Fibroblast of lung (primary cell): Measurements from ENCODE around the gene LDLRAD4. TPM values are rescaled to one million over a fixed set of nuclear protein-coding genes. Genes with fewer than 3 reads are reported as not detected.

Source experiments
- DNase-seq, 2 donors: peaks; one replicate each; pipeline versions ENCODE4 v3.0.0 to v3.0.0-alpha.2; 2010; ENCODE audit warnings: low read depth in 2 of 2
- H2AFZ ChIP-seq: 2 replicates; pipeline ENCODE4 v1.5.1; 2012; ENCODE audit warnings: low read length, control low read depth, inconsistent platforms
- H3K27ac ChIP-seq: 2 replicates; pipeline ENCODE4 v1.5.1; 2011; ENCODE audit warnings: low read length, control low read depth; ENCODE audit not compliant: insufficient read depth
- H3K27me3 ChIP-seq: 2 replicates; pipeline ENCODE4 v1.5.1; 2011; ENCODE audit warnings: mild to moderate bottlenecking, low read length; ENCODE audit not compliant: control insufficient read depth, insufficient read depth
- H3K36me3 ChIP-seq: 2 replicates; pipeline ENCODE4 v1.5.1; 2011; ENCODE audit warnings: low read length; ENCODE audit not compliant: control insufficient read depth, insufficient read depth
- H3K4me1 ChIP-seq: 2 replicates; pipeline ENCODE4 v1.5.1; 2011; ENCODE audit warnings: low read length; ENCODE audit not compliant: control insufficient read depth, insufficient read depth; ENCODE audit errors: extremely low read depth
- H3K4me2 ChIP-seq: 2 replicates; pipeline ENCODE4 v1.5.1; 2011; ENCODE audit warnings: low read length, control low read depth; ENCODE audit not compliant: insufficient read depth; ENCODE audit errors: extremely low read depth
- H3K4me3 ChIP-seq, 4 experiments: fragments of 200-600 bp in 1 of 4; sonication (generic) in 1 of 4; replicated peaks in 1 of 4; 2 replicates each; pipeline ENCODE4 v1.5.1; 2011 to 2016; ENCODE audit warnings: low read length in 4 of 4, low read depth in 3 of 4, mild to moderate bottlenecking in 3 of 4, control low read depth in 2 of 4, inconsistent platforms in 1 of 4, mixed read lengths in 1 of 4; ENCODE audit not compliant: insufficient read depth in 1 of 4; ENCODE audit errors: control extremely low read depth in 1 of 4
- H3K79me2 ChIP-seq: 2 replicates; pipeline ENCODE4 v1.5.1; 2012; ENCODE audit warnings: mild to moderate bottlenecking, low read length, inconsistent platforms; ENCODE audit not compliant: control insufficient read depth, insufficient read depth
- H3K9ac ChIP-seq: 2 replicates; pipeline ENCODE4 v1.5.1; 2011; ENCODE audit warnings: mild to moderate bottlenecking, low read length, control low read depth; ENCODE audit not compliant: insufficient read depth
- H3K9me3 ChIP-seq: 2 replicates; pipeline ENCODE4 v1.5.1; 2012; ENCODE audit warnings: low read depth, low read length; ENCODE audit not compliant: control insufficient read depth, insufficient read depth
- H4K20me1 ChIP-seq: 2 replicates; pipeline ENCODE4 v1.5.1; 2011; ENCODE audit warnings: low read length; ENCODE audit not compliant: control insufficient read depth, insufficient read depth; ENCODE audit errors: extremely low read depth
- EZH2 ChIP-seq: IDR thresholded peaks from 2 replicates; pipeline ENCODE4 v1.5.1; 2012; ENCODE audit warnings: low read length, control low read depth, mild to moderate bottlenecking; ENCODE audit errors: missing control alignments
- polyA plus RNA-seq, 2 donors: library from polyadenylated mRNA; depleted of rRNA in 1 of 2; stranded (reverse) in 1 of 2; unstranded in 1 of 2; fragments of >200 nt; gene quantifications; 2 replicates each; pipeline ENCODE4 v1.2.1, GENCODE V29; 2011 to 2012; ENCODE audit warnings: missing spikeins in 1 of 2
- total RNA-seq: library from RNA; depleted of rRNA; stranded (reverse); fragments of >200 nt; gene quantifications from 2 replicates; pipeline ENCODE4 v1.2.1, GENCODE V29; 2014
- TF ChIP-seq, protein P1 (sequence below), 2 donors: IDR thresholded peaks in 1 of 2; conservative IDR thresholded peaks in 1 of 2; 1 replicate in 1 of 2; 2 replicates in 1 of 2; pipeline ENCODE4 v1.5.1; 2011 to 2012; ENCODE audit warnings: low read length in 2 of 2, control low read depth in 1 of 2, inconsistent platforms in 1 of 2, low read depth in 1 of 2, mild to moderate bottlenecking in 1 of 2

Gene LDLRAD4
- total and polyA plus RNA-seq, 2 donors (not counting 1 experiment from before 2014, with no cell fraction given): not detected

DNA sequence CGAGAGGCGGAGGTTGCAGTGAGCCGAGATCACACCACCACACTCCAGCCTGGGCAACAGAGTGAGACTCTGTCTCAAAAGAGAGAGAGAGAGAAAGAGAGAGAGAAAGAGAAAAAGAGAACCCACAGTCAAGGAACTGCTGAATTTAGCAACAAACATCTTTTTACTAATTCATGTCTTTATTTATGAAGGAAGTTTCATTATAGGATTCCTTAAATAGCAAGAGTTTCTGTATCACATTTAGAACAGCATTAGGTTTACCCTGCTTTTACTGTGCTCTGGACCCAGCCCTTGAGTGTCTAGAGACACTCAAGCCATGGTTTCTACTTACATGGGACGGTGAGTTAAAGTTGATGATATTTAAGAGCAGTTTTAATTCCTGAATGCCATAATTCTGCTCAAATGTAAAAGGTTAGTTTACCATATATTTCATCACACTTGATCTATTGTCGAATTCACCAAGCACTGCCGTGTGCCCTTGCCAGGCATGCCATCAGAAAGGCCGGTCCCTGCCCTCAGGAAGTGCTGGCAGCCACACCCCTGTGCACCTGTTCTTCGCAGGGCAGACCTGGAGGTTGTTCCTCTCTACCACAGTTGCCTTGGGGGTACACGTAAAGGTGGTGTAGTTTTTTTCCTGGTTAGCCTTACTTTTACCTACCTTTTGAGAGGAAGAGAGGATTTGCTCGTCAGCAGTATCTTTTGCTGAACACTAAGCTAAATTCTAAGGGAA is 153.3 kb downstream of the LDLRAD4 start:
- DNase-seq: no peak
- Histone ChIP-seq H3K27ac (no peak overlapping the region), H3K79me2 (no peaks in the 10 kb centered on the region)

DNA sequence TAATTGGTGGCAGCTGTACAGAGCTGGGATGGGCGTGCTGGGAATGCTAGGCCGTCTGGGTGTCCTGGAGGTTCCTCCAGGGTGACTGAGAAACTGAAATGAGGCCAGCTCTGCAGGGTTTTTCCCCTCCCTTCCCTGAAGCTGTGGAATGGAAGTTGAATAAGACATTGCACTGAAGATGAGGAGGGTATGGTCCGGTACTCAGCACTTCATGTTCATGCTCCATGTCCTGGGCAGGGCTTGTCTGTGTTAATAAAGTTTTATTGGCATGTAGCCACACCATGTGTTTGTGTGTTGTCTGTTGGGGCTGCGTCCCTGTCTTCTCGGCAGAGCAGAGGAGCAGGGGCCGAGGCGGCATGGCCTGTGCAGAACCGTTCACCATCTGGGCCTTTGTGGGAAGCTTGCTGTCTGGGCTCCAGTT is 154.0 kb downstream of the LDLRAD4 start:
- H3K27ac ChIP-seq: no peak overlapping the region
- H3K4me1 ChIP-seq: peaks cover 6% of the 10 kb centered on the region
- H2AFZ ChIP-seq: no peak overlapping the region

More for the DNA sequence above, 153.3 kb downstream of the LDLRAD4 start:
- H4K20me1 ChIP-seq: no peaks in the 10 kb centered on the region
- no peaks in the 10 kb centered on the region for H3K36me3 ChIP-seq
- H3K4me2 ChIP-seq: no peak overlapping the region
- no peaks in the 10 kb centered on the region for H3K9me3 ChIP-seq
- no peak overlapping the region for H3K9ac ChIP-seq
- H3K27me3 ChIP-seq: no peaks in the 10 kb centered on the region
- H3K4me1 ChIP-seq: peaks cover 6% of the 10 kb centered on the region
- TF ChIP-seq, protein P1, sequence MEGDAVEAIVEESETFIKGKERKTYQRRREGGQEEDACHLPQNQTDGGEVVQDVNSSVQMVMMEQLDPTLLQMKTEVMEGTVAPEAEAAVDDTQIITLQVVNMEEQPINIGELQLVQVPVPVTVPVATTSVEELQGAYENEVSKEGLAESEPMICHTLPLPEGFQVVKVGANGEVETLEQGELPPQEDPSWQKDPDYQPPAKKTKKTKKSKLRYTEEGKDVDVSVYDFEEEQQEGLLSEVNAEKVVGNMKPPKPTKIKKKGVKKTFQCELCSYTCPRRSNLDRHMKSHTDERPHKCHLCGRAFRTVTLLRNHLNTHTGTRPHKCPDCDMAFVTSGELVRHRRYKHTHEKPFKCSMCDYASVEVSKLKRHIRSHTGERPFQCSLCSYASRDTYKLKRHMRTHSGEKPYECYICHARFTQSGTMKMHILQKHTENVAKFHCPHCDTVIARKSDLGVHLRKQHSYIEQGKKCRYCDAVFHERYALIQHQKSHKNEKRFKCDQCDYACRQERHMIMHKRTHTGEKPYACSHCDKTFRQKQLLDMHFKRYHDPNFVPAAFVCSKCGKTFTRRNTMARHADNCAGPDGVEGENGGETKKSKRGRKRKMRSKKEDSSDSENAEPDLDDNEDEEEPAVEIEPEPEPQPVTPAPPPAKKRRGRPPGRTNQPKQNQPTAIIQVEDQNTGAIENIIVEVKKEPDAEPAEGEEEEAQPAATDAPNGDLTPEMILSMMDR (conservative IDR thresholded peaks at IDR 0.05 in 1 of 2, IDR thresholded peaks at IDR 0.05 in 1 of 2; ENCODE audit: low read depth in 1 of 2, low read length in 2 of 2): no peak
- no peak for TF ChIP-seq EZH2
- H3K4me3 ChIP-seq: no peak overlapping the region
- no peak overlapping the region for H2AFZ ChIP-seq

DNA sequence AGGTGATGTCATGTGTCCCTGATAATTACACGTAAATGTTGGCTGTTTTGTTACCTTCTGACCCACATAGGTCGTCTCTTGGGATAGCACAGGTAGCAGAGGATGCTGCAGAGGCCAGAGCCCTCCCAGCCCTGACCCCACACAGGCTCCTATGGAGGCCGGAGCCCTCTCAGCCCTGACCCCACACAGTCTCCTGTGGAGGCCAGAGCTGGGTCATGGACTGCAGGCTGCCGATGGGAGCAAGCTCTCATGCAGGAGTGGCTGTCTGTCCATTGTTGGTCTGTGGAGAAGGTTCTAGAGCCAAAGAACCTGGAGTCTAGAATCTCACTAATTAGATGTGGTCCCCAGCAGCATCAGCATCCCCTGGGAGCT is 155.5 kb downstream of the LDLRAD4 start:
- Histone ChIP-seq H3K4me3 (no peak overlapping the region), H3K79me2 (no peaks in the 10 kb centered on the region), H3K9ac (no peak overlapping the region), H3K27me3 (no peaks in the 10 kb centered on the region), H4K20me1 (no peaks in the 10 kb centered on the region), H3K4me2 (no peak overlapping the region), H3K27ac (no peak overlapping the region), H2AFZ (no peak overlapping the region), H3K36me3 (no peaks in the 10 kb centered on the region), H3K4me1 (peaks cover 6% of the 10 kb centered on the region), H3K9me3 (no peaks in the 10 kb centered on the region)
- TF ChIP-seq, protein P1 (conservative IDR thresholded peaks at IDR 0.05 in 1 of 2, IDR thresholded peaks at IDR 0.05 in 1 of 2; ENCODE audit: low read depth in 1 of 2, low read length in 2 of 2): no peak
- no peak for TF ChIP-seq EZH2
- no peak for DNase-seq

More for the DNA sequence above, 154.0 kb downstream of the LDLRAD4 start:
- Histone ChIP-seq H4K20me1 (no peaks in the 10 kb centered on the region), H3K9ac (no peak overlapping the region), H3K79me2 (no peaks in the 10 kb centered on the region), H3K4me3 (no peak overlapping the region), H3K36me3 (no peaks in the 10 kb centered on the region), H3K27me3 (no peaks in the 10 kb centered on the region), H3K9me3 (no peaks in the 10 kb centered on the region), H3K4me2 (no peak overlapping the region)
- TF ChIP-seq EZH2: no peak
- TF ChIP-seq, protein P1 (conservative IDR thresholded peaks at IDR 0.05 in 1 of 2, IDR thresholded peaks at IDR 0.05 in 1 of 2; ENCODE audit: low read depth in 1 of 2, low read length in 2 of 2): no peak
- no peak for DNase-seq
